Measurements from ENCODE around the gene NUMBL. TPM values are rescaled to one million over a fixed set of nuclear protein-coding genes. Genes with fewer than 3 reads are reported as not detected.

Gene NUMBL
- total and polyA plus RNA-seq, 2 of the 8 experiments (the other 6 are each of a cell fraction or from before 2014, with no cell fraction given), result 13.5 to 24.8 TPM

DNA sequence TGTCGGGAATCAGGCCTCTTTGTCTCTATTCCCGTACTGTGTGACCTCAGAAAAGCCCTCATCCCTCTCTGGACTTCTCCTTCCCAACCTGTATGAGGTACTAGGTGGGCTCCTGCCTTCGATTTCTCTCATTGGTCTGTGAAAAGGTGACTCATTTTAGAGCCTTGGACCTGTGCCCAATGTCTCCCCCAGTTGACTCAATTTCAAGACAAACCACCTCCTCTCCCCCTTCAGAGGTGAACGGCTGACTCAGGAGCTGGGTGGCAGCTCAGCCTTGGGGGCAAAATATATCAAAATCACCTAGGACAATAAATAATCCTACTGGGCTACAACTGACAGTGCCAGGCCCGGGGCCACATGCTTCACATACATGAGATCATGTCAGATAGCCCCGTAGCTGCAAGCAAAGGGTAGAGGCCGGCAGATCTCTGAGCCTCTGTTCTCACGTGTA is 25.6 kb upstream of the NUMBL start:
- Histone ChIP-seq H4K20me1 (replicated peaks in 1 of 2; ENCODE audit: control insufficient read depth in 1 of 2, insufficient read depth in 2 of 2, low read length in 2 of 2) (no peaks in the 10 kb centered on the region), H3K4ac (replicated peaks; ENCODE audit: insufficient read length, low read depth, low read length) (no peak overlapping the region), H3K36me3 (ENCODE audit: control insufficient read depth in 2 of 4, insufficient read depth in 4 of 4, low read length in 3 of 4) (peaks cover 0 to 9% (median 5%) of the 10 kb centered on the region in 4 experiments; a peak in 6 of 8 replicates), H2AK5ac (ENCODE audit: low read depth, low read length) (no peak overlapping the region; the same call in 1 of the 2 replicates), H3K27ac (ENCODE audit: low read depth, low read length) (peak overlapping the region; percentile 74), H2BK120ac (replicated peaks; ENCODE audit: low read depth, low read length) (no peak overlapping the region), H3K14ac (ENCODE audit: insufficient read length) (no peak overlapping the region), H3K56ac (replicated peaks; ENCODE audit: insufficient read length, low read depth, low read length) (no peak overlapping the region), H2BK12ac (ENCODE audit: low read depth, low read length) (peak overlapping the region; percentile 32; the same call in 1 of the 2 replicates), H3K23me2 (ENCODE audit: low read depth, low read length) (peaks cover 23% of the 10 kb centered on the region), H3K79me1 (ENCODE audit: low read depth, low read length) (peaks cover 9% of the 10 kb centered on the region; the same call in 1 of the 2 replicates), H4K91ac (replicated peaks; ENCODE audit: insufficient read length, low read length) (no peak overlapping the region), H2BK5ac (ENCODE audit: low read depth, low read length) (peak overlapping the region; percentile 96), H2BK15ac (ENCODE audit: low read length) (no peak overlapping the region), H2BK20ac (ENCODE audit: low read length) (no peak overlapping the region), H3K9ac (replicated peaks in 1 of 4; ENCODE audit: extremely low read depth in 1 of 4, low read depth in 3 of 4, low read length in 3 of 4) (peak overlapping the region in 3 of 4 experiments; percentile 67 to 90 (median 68); a peak in 6 of 7 replicates), H4K5ac (ENCODE audit: insufficient read length, low read depth, low read length) (no peak overlapping the region), H2AFZ (ENCODE audit: low read length) (no peak overlapping the region), H4K8ac (ENCODE audit: extremely low read depth, insufficient read depth, low read length) (no peak overlapping the region), H3K4me3 (ENCODE audit: extremely low read depth in 1 of 4, insufficient read depth in 2 of 4, low read depth in 3 of 4, low read length in 4 of 4) (peak overlapping the region; percentile 72 to 94 (median 90)), H3K79me2 (ENCODE audit: control insufficient read depth in 1 of 2, insufficient read depth in 2 of 2, low read length in 2 of 2) (peaks cover 0 to 33% of the 10 kb centered on the region in 2 experiments; a peak in 2 of 4 replicates), H3K4me1 (replicated peaks in 1 of 4; ENCODE audit: control insufficient read depth in 3 of 4, insufficient read depth in 4 of 4, low read length in 3 of 4) (peaks cover 0 to 25% (median 8%) of the 10 kb centered on the region in 4 experiments; a peak in 6 of 7 replicates), H3K27me3 (replicated peaks in 1 of 4; ENCODE audit: control insufficient read depth in 3 of 4, extremely low read depth in 1 of 4, insufficient read depth in 3 of 4, low read length in 3 of 4) (no peaks in the 10 kb centered on the region), H3K23ac (ENCODE audit: insufficient read length) (no peak overlapping the region), H3K18ac (ENCODE audit: extremely low read depth, low read length) (no peak overlapping the region), H3K4me2 (ENCODE audit: insufficient read depth in 1 of 2, low read depth in 2 of 2, low read length in 2 of 2) (peak overlapping the region; percentile 96 to 100), H3K9me3 (ENCODE audit: insufficient read depth in 2 of 2, low read depth in 1 of 2, low read length in 1 of 2) (no peaks in the 10 kb centered on the region)
- ChIA-PET POLR2A (ENCODE audit: partially characterized antibody) (interaction anchor here (0.9 to 2.4 kb wide), 13 partner anchors 14 to 90 kb away, joined by 3 to 28 read pairs (median 8); partner anchors contain the start of genes ACTMAP, EGLN2, NUMBL and SNRPA), CTCF (ENCODE audit: partially characterized antibody) (interaction anchor here (1.4 to 1.6 kb wide), 4 partner anchors 13 to 92 kb away, joined by 3 to 4 read pairs (median 3); no protein-coding TSS in a partner anchor)
- 7% methylated on average over 7 of the region's 8 CpGs; no CpG with 5 or more reads in 1 of the 2 experiments for WGBS, 2 experiments (ENCODE audit: extremely low coverage in 1 of 2, insufficient coverage in 1 of 2, insufficient read length in 1 of 2, insufficient replicate concordance in 2 of 2, low coverage in 1 of 2, low lambda C conversion rate in 2 of 2, missing lambda C conversion rate in 1 of 2)
- DNase-seq (ENCODE audit: low read depth in 1 of 2, low spot score in 2 of 2), result peak in 1 of 2 experiments; percentile 49
- TF ChIP-seq TAF1 (IDR thresholded peaks at IDR 0.05; ENCODE audit: low read depth, low read length) (peak; percentile 14; the same call in 1 of the 2 replicates), GTF2F1 (IDR thresholded peaks at IDR 0.05; ENCODE audit: borderline replicate concordance, low read depth, low read length) (no peak), SIN3A (conservative IDR thresholded peaks at IDR 0.05 in 1 of 2, IDR thresholded peaks at IDR 0.05 in 1 of 2; ENCODE audit: low read depth in 1 of 2, low read length in 2 of 2) (0 out of 4 replicates have a peak, but pooled peaks of 1 of the 2 experiments have one; percentile 59)
- FAIRE-seq, result no peak
